H1 (cell line): ENCODE results near the gene MBD1. TPM values are rescaled to one million over a fixed set of nuclear protein-coding genes. Genes with fewer than 3 reads are reported as not detected.

Experiments
- CREB1 ChIP-seq: IDR thresholded peaks from 2 replicates; pipeline ENCODE4 v1.6.1; 2012; ENCODE audit warnings: inconsistent platforms
- FOSL1 ChIP-seq: IDR thresholded peaks from 2 replicates; pipeline ENCODE4 v1.6.1; 2011; ENCODE audit warnings: mild to moderate bottlenecking, low read depth, low read length, moderate library complexity; ENCODE audit not compliant: insufficient read depth
- SAP30 ChIP-seq: fragments of 300-600 bp; sonication (generic); IDR thresholded peaks from 2 replicates; pipeline ENCODE4 v1.7.1; 2012; ENCODE audit warnings: low read length, moderate library complexity, mild to moderate bottlenecking, inconsistent platforms; ENCODE audit not compliant: insufficient read depth, insufficient replicate concordance
- SUZ12 ChIP-seq: fragments of 200-600 bp; sonication (generic); IDR thresholded peaks from 2 replicates; pipeline ENCODE4 v1.6.1; 2012; ENCODE audit warnings: mild to moderate bottlenecking, inconsistent platforms, low read length, moderate library complexity, mixed read lengths
- TCF12 ChIP-seq: IDR thresholded peaks from 2 replicates; pipeline ENCODE4 v1.6.1; 2011; ENCODE audit warnings: low read depth, mild to moderate bottlenecking, low read length
- polyA plus RNA-seq, 7 experiments: library from polyadenylated mRNA; depleted of rRNA in 3 of 7; stranded (reverse) in 5 of 7; unstranded in 2 of 7; fragments of >200 nt in 5 of 7; fragments of 200-250 nt in 2 of 7; gene quantifications; 1 replicate in 5 of 7; 2 replicates in 1 of 7; 4 replicates in 1 of 7; pipeline versions ENCODE4 v1.2.1 to v1.2.3, GENCODE V29; 2011 to 2013; ENCODE audit warnings: missing spikeins in 2 of 7, mixed read lengths in 2 of 7
- total RNA-seq: library from RNA; stranded (reverse); fragmentation: NEBNext Ultra II Directional; extraction: Animal tissue kit (Norgen Biotek cat#: 25700); gene quantifications from 2 replicates; pipeline ENCODE4 v1.2.1, GENCODE V29; 2021
- TF ChIP-seq, protein P1 (sequence below), 3 experiments: IDR thresholded peaks; 1 replicate in 2 of 3; 2 replicates in 1 of 3; pipeline versions ENCODE4 v1.5.1 to v1.6.1; 2011; ENCODE audit warnings: low read length in 3 of 3, mild to moderate bottlenecking in 3 of 3, inconsistent platforms in 2 of 3, low read depth in 1 of 3, moderate library complexity in 1 of 3; ENCODE audit not compliant: insufficient read depth in 1 of 3; ENCODE audit errors: control extremely low read depth in 1 of 3

The MBD1 gene
- total and polyA plus RNA-seq, 2 of the 8 experiments (the other 6 are each of a cell fraction or from before 2014, with no cell fraction given), result 32.2 to 41.6 TPM

DNA sequence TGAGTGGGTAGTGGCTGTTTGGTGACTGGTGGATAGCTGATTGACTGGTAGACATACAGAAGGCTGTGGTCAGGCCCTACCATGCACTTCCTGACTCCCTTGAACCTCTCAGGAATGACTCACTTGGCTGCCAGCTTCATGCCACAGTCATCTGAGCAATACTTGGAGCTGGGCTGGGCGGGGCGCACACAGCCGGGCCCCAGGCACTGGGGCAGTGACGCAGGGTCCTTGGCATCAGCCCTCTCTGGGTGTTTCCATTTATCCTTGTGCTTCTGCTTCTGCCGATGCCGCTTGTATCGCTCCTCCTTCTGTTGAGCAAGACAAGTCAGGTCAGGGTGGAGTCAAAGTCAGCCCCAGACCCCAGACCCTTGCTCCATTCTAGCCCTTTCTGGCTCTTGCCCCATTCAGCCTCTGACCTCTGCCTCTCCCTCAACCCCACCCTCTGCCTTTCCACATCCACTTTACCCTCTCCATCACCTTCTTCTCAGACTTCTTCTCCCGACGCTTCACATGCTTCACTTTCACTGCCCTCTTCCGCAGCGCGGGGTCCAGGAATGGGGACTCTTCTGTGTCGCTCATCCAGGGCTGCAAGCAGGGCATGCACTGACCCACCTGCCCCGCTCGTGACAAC, 3.0 kb upstream of the MBD1 start (continued):
- TF ChIP-seq SAP30 (no peak), CREB1 (no peak), TCF12 (no peak), FOSL1 (no peak), SUZ12 (no peak)
- TF ChIP-seq, protein P1, sequence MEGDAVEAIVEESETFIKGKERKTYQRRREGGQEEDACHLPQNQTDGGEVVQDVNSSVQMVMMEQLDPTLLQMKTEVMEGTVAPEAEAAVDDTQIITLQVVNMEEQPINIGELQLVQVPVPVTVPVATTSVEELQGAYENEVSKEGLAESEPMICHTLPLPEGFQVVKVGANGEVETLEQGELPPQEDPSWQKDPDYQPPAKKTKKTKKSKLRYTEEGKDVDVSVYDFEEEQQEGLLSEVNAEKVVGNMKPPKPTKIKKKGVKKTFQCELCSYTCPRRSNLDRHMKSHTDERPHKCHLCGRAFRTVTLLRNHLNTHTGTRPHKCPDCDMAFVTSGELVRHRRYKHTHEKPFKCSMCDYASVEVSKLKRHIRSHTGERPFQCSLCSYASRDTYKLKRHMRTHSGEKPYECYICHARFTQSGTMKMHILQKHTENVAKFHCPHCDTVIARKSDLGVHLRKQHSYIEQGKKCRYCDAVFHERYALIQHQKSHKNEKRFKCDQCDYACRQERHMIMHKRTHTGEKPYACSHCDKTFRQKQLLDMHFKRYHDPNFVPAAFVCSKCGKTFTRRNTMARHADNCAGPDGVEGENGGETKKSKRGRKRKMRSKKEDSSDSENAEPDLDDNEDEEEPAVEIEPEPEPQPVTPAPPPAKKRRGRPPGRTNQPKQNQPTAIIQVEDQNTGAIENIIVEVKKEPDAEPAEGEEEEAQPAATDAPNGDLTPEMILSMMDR (IDR thresholded peaks at IDR 0.05; ENCODE audit: control extremely low read depth in 1 of 3, insufficient read depth in 1 of 3, low read depth in 1 of 3, low read length in 3 of 3), result no peak
